ENCODE results near the gene IGSF3. TPM values are rescaled to one million over a fixed set of nuclear protein-coding genes. Genes with fewer than 3 reads are reported as not detected.
"Not testable (repeated sequence)": the region's sequence is repeated elsewhere in the genome, so short reads cannot be mapped to it uniquely, and the experiment has no call there.

IGSF3 gene
- total RNA-seq, 1 experiment from 2014 or later = 32.4 TPM

- ATAC-seq; H3K36me3 Mint-ChIP-seq; H3K9me3 Mint-ChIP-seq; DNase-seq (ENCODE audit: low spot score); H3K27ac Mint-ChIP-seq; H3K4me3 Mint-ChIP-seq; POLR2A ChIA-PET; CTCF ChIA-PET: not testable (repeated sequence)
- Mint-ChIP-seq H3K27me3 (ENCODE audit: low read depth) (peaks cover 19% of the 10 kb centered on the region), H3K4me1 (peaks cover 41% of the 10 kb centered on the region)
Observed at GRCh38 chr1:116634386-116634785, 33.1 kb downstream of the IGSF3 start.

GRCh38 chr1:116631996-116632925, 35.3 kb downstream of the IGSF3 start:
- CTCF ChIA-PET; H3K27ac Mint-ChIP-seq; H3K4me3 Mint-ChIP-seq; H3K9me3 Mint-ChIP-seq; H3K36me3 Mint-ChIP-seq; ATAC-seq; DNase-seq (ENCODE audit: low spot score); POLR2A ChIA-PET: not testable (repeated sequence)
- Mint-ChIP-seq H3K4me1 (peaks cover 53% of the 10 kb centered on the region), H3K27me3 (ENCODE audit: low read depth) (peaks cover 19% of the 10 kb centered on the region)

- H3K27ac Mint-ChIP-seq; DNase-seq (ENCODE audit: low spot score); POLR2A ChIA-PET; ATAC-seq; H3K9me3 Mint-ChIP-seq; H3K4me3 Mint-ChIP-seq; H3K36me3 Mint-ChIP-seq: not testable (repeated sequence)
- H3K4me1 Mint-ChIP-seq = peaks cover 60% of the 10 kb centered on the region
- CTCF ChIA-PET = interaction anchor here (0.7 kb wide), 1 partner anchor 321 kb away, joined by 3 read pairs; no protein-coding TSS in a partner anchor
- peaks cover 19% of the 10 kb centered on the region for H3K27me3 Mint-ChIP-seq (ENCODE audit: low read depth)
Observed at GRCh38 chr1:116631554-116631953, 36.0 kb downstream of the IGSF3 start.

DNA sequence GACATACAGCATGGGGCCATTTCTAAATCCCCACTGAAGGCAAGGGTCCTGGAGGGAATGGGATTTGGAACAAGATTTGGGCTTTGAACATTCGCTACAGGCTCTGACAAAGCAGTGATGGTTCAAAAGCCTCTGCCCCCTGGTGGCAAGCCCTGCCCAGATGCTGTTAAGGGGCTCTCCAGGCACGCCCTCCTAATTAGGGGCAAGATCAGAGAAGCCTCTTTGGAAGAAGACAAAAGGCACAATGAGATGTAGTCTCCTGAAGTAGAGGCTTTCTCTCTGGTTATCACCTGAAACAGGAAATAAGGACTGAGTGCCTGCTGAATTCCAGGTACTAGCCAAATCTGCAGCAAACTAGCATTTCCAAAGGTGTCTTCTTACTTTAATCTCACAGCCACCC, 37.5 kb downstream of the IGSF3 start:
- H3K4me3 Mint-ChIP-seq; DNase-seq (ENCODE audit: low spot score); H3K9me3 Mint-ChIP-seq; H3K27ac Mint-ChIP-seq; ATAC-seq; H3K36me3 Mint-ChIP-seq; POLR2A ChIA-PET: not testable (repeated sequence)
- peaks cover 65% of the 10 kb centered on the region for H3K4me1 Mint-ChIP-seq
- H3K27me3 Mint-ChIP-seq (ENCODE audit: low read depth) = peaks cover 19% of the 10 kb centered on the region
- CTCF ChIA-PET = interaction anchor here (0.9 to 1.9 kb wide), 3 partner anchors 37 to 55 kb away, joined by 3 to 8 read pairs (median 3); partner anchors contain the start of gene IGSF3

GRCh38 chr1:116629441-116629840, 38.1 kb downstream of the IGSF3 start:
- H3K36me3 Mint-ChIP-seq; ATAC-seq; POLR2A ChIA-PET; H3K9me3 Mint-ChIP-seq; H3K27ac Mint-ChIP-seq; H3K4me3 Mint-ChIP-seq; DNase-seq (ENCODE audit: low spot score): not testable (repeated sequence)
- Mint-ChIP-seq H3K4me1 (peaks cover 68% of the 10 kb centered on the region), H3K27me3 (ENCODE audit: low read depth) (peaks cover 18% of the 10 kb centered on the region)
- CTCF ChIA-PET = interaction anchor here (1.9 kb wide), 1 partner anchor 55 kb away, joined by 8 read pairs; no protein-coding TSS in a partner anchor

DNA sequence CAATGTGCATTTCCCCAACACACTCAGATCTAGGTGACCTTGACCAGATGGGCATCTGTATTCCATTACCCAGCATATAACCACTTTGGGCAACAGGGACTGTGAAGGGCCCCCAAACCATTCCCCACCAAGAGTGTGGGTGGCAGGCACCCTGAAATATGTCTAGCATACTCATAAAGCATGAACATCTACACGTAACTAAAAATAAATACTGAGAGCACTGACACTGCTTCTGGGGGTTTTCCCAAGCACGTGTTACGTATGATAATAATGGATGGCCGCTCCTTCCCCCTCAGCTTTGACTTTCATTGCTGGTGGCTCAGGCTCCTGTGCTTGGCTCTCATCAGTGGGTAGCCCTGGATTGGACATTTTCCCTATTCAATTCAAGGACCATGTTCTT, 39.1 kb downstream of the IGSF3 start:
- CTCF ChIA-PET = interaction anchor here (1.9 kb wide), 1 partner anchor 54 kb away, joined by 8 read pairs; no protein-coding TSS in a partner anchor
- H3K27me3 Mint-ChIP-seq (ENCODE audit: low read depth) = peaks cover 15% of the 10 kb centered on the region
- TF ChIP-seq ETV6 (CRISPR knock-in tag; IDR thresholded peaks at IDR 0.05) = no peak
- TF ChIP-seq, protein P1, sequence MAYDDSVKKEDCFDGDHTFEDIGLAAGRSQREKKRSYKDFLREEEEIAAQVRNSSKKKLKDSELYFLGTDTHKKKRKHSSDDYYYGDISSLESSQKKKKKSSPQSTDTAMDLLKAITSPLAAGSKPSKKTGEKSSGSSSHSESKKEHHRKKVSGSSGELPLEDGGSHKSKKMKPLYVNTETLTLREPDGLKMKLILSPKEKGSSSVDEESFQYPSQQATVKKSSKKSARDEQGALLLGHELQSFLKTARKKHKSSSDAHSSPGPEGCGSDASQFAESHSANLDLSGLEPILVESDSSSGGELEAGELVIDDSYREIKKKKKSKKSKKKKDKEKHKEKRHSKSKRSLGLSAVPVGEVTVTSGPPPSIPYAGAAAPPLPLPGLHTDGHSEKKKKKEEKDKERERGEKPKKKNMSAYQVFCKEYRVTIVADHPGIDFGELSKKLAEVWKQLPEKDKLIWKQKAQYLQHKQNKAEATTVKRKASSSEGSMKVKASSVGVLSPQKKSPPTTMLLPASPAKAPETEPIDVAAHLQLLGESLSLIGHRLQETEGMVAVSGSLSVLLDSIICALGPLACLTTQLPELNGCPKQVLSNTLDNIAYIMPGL (CRISPR knock-in tag; IDR thresholded peaks at IDR 0.05) = no peak
- no peak for TF ChIP-seq ZNF423 (CRISPR knock-in tag; IDR thresholded peaks at IDR 0.05)
- TF ChIP-seq, protein P2, sequence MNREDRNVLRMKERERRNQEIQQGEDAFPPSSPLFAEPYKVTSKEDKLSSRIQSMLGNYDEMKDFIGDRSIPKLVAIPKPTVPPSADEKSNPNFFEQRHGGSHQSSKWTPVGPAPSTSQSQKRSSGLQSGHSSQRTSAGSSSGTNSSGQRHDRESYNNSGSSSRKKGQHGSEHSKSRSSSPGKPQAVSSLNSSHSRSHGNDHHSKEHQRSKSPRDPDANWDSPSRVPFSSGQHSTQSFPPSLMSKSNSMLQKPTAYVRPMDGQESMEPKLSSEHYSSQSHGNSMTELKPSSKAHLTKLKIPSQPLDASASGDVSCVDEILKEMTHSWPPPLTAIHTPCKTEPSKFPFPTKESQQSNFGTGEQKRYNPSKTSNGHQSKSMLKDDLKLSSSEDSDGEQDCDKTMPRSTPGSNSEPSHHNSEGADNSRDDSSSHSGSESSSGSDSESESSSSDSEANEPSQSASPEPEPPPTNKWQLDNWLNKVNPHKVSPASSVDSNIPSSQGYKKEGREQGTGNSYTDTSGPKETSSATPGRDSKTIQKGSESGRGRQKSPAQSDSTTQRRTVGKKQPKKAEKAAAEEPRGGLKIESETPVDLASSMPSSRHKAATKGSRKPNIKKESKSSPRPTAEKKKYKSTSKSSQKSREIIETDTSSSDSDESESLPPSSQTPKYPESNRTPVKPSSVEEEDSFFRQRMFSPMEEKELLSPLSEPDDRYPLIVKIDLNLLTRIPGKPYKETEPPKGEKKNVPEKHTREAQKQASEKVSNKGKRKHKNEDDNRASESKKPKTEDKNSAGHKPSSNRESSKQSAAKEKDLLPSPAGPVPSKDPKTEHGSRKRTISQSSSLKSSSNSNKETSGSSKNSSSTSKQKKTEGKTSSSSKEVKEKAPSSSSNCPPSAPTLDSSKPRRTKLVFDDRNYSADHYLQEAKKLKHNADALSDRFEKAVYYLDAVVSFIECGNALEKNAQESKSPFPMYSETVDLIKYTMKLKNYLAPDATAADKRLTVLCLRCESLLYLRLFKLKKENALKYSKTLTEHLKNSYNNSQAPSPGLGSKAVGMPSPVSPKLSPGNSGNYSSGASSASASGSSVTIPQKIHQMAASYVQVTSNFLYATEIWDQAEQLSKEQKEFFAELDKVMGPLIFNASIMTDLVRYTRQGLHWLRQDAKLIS (CRISPR knock-in tag; IDR thresholded peaks at IDR 0.05; ENCODE audit: borderline replicate concordance) = no peak
- no peak for TF ChIP-seq ZNF121 (CRISPR knock-in tag; IDR thresholded peaks at IDR 0.05)
- no peak for TF ChIP-seq USF2 (CRISPR knock-in tag; IDR thresholded peaks at IDR 0.05)
- TF ChIP-seq, protein P3, sequence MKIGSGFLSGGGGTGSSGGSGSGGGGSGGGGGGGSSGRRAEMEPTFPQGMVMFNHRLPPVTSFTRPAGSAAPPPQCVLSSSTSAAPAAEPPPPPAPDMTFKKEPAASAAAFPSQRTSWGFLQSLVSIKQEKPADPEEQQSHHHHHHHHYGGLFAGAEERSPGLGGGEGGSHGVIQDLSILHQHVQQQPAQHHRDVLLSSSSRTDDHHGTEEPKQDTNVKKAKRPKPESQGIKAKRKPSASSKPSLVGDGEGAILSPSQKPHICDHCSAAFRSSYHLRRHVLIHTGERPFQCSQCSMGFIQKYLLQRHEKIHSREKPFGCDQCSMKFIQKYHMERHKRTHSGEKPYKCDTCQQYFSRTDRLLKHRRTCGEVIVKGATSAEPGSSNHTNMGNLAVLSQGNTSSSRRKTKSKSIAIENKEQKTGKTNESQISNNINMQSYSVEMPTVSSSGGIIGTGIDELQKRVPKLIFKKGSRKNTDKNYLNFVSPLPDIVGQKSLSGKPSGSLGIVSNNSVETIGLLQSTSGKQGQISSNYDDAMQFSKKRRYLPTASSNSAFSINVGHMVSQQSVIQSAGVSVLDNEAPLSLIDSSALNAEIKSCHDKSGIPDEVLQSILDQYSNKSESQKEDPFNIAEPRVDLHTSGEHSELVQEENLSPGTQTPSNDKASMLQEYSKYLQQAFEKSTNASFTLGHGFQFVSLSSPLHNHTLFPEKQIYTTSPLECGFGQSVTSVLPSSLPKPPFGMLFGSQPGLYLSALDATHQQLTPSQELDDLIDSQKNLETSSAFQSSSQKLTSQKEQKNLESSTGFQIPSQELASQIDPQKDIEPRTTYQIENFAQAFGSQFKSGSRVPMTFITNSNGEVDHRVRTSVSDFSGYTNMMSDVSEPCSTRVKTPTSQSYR (CRISPR knock-in tag; IDR thresholded peaks at IDR 0.05) = no peak
- no peak for TF ChIP-seq NR3C1 (CRISPR knock-in tag; conservative IDR thresholded peaks at IDR 0.05; ENCODE audit: low read depth)
- no peak for TF ChIP-seq TEAD4 (CRISPR knock-in tag; IDR thresholded peaks at IDR 0.05)
- TF ChIP-seq TEAD1 (CRISPR knock-in tag; IDR thresholded peaks at IDR 0.05) = no peak
- no peak for TF ChIP-seq ZNF416 (CRISPR knock-in tag; IDR thresholded peaks at IDR 0.05)
- TF ChIP-seq ELF4 (CRISPR knock-in tag; IDR thresholded peaks at IDR 0.05; ENCODE audit: low read depth) = no peak

More for the DNA sequence above, 39.1 kb downstream of the IGSF3 start:
- DNase-seq (ENCODE audit: low spot score) (no peak), ATAC-seq (no peak)
- Mint-ChIP-seq H3K4me3 (no peak overlapping the region), H3K9me3 (no peaks in the 10 kb centered on the region), H3K36me3 (no peaks in the 10 kb centered on the region), H3K4me1 (peaks cover 67% of the 10 kb centered on the region), H3K27ac (no peak overlapping the region)
- POLR2A ChIA-PET = no interaction called here

All from WTC11 (cell line).